Measurements from ENCODE around the gene CDK5RAP1.

The CDK5RAP1 gene

DNA sequence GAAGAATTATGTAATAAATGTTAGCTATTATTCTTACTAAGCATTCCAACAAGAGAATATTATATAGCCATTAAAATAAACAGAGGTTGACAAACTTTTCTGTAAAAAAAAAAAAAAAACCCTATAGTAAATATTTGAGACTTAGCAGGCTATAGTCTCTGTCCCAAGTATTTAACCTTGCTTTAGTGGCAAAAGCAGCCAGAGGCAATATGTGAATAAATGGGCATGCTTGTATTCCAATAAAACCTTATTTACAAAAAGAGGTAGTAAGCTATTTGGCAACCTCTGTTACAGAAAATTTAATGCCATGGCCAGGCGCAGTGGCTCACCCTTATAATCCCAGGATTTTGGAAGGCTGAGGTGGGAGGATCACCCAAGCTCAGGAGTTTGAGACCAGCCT, 14.6 kb downstream of the CDK5RAP1 start:
- no peak for DNase-seq (ENCODE audit: low read depth)

DNA sequence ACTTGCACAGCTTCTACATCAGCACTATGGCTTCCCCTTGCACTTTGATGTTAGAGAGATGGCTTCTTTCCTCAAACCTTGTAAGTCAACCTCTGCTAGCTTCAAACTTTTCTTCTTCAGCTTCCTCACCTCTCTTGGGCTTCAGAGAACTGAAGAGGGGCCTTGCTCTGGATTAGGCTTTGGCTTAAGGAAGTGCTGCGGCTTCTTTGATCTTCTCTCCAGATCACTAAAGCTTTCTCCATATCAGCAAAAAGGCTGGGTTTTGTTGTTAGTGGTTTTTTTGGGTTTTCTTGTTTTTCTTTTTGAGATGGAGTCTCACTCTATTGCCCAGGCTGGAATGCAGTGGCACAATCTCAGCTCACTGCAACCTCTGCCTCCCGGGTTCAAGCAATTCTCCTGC, 24.0 kb downstream of the CDK5RAP1 start:
- DNase-seq (ENCODE audit: low read depth): no peak

- DNase-seq (ENCODE audit: low read depth): no peak
Measured at GRCh38 chr20:33373735-33374605, 27.3 kb downstream of the CDK5RAP1 start.

- DNase-seq (ENCODE audit: low read depth): no peak
Measured at GRCh38 chr20:33372993-33373441, 28.3 kb downstream of the CDK5RAP1 start.

- no peak for DNase-seq (ENCODE audit: low read depth)
Measured at GRCh38 chr20:33370291-33370690, 31.0 kb downstream of the CDK5RAP1 start.

GRCh38 chr20:33362898-33363297, 38.4 kb downstream of the CDK5RAP1 start:
- no peak for DNase-seq (ENCODE audit: low read depth)

DNA sequence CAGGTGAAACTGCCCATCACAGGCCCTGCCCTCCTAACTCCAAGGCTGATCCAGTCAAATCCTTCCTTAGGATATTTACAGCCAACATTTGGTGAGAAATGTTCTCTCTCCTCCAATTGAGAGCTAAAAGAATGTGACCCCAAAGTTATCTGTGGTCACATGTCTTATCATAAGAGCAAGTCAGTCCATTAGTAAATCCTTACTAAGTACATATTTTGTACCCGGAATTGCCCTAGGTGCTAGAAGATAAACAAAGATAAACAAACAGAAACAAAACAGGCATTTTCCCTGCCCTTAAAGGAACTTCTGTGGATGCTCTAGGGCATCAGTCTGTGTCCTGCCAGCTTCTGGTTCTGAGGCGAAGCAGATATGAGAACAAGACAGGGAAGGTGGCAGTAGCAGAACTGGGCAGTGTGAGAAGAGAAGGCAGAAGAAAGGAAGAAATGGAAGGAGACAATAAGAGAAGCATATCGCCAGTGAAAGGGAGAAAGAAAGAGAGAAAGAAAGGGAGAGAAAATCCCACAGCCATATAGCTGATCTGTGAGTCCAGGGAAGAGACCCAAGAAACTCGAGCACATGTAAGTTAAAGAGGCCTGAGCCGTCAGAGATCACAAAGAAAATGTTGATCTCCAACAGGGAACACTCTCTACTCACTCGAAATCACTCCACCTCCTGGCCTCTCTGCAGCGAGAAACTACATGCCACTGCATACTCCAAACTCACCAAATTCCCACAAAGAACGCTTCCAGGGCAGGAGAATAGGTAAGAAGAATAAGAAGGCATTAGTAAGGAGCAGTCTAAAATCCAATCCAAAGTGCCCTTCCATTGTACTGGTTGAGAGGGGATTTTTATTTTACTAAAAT, 41.7 kb downstream of the CDK5RAP1 start:
- DNase-seq (ENCODE audit: low read depth): no peak

- DNase-seq (ENCODE audit: low read depth): no peak
Measured at GRCh38 chr20:33353013-33353402, 48.3 kb downstream of the CDK5RAP1 start.

- DNase-seq (ENCODE audit: low read depth): no peak
Measured at GRCh38 chr20:33352258-33353012, 48.9 kb downstream of the CDK5RAP1 start.

DNA sequence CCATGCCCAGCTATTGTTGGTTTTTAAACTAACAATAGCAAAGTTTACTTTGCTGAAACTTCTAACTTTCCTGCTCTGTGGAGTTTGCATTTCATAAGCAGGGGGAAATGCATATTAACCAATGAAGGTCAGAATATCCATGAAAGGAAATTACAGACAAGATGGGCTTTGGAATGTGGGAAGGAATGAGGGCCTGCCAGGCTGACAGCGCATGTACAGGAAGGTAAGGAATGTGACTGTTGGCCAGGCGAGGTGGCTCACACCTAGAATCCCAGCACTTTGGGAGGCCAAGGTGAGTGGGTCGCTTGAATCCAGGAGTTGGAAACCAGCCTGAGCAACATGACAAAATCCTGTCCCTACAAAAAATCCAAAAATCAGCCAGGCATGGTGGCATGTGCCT, 49.6 kb downstream of the CDK5RAP1 start:
- DNase-seq (ENCODE audit: low read depth): no peak

- no peak for DNase-seq (ENCODE audit: low read depth)
Measured at GRCh38 chr20:33349493-33349892, 51.8 kb downstream of the CDK5RAP1 start.

- DNase-seq (ENCODE audit: low read depth): no peak
Measured at GRCh38 chr20:33348136-33348937, 53.0 kb downstream of the CDK5RAP1 start.

GRCh38 chr20:33345342-33345741, 56.0 kb downstream of the CDK5RAP1 start:
- DNase-seq (ENCODE audit: low read depth): no peak

DNA sequence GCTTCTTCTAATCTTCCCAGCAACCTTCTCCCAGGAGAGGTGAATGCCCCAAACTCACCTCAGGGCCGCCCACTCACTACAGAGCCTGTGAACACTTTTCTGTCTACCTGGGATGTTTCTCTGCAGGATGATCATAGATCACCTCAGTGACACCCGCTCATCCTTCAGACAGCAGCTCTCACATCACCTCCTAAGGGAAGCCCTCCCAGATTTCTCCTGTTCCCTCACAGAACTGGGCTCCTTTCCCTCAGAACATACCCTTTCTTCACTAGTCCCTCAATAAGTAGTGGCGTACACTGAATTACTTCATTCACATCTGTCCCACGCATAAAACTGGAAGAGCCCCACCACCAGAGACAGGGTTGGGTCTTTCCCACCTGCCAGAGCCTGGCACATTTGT, 57.8 kb downstream of the CDK5RAP1 start:
- no peak for DNase-seq (ENCODE audit: low read depth)

- no peak for DNase-seq (ENCODE audit: low read depth)
Measured at GRCh38 chr20:33339515-33340058, 61.7 kb downstream of the CDK5RAP1 start.

- DNase-seq (ENCODE audit: low read depth): no peak
Measured at GRCh38 chr20:33338467-33339258, 62.7 kb downstream of the CDK5RAP1 start.

- no peak for DNase-seq (ENCODE audit: low read depth)
Measured at GRCh38 chr20:33337531-33338165, 63.7 kb downstream of the CDK5RAP1 start.

DNA sequence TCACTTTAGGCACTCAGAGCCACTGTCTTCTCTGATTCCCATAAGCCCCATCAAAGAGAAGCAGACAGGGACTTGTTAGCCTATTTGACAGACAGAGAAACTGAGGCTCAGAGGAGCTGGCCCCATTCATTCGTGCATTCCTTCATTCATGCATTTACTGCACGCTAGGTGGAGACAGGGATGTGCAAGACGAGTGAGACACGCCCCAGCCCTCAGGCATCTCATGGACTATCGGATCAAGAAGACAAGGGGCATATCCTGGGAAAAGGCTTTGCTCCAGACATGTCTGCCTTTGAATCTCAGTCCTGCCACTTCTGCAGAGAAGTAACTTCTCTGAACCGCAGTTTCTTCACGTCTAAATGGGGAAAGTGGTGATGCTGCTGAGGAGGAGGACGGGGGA, 64.2 kb downstream of the CDK5RAP1 start:
- no peak for DNase-seq (ENCODE audit: low read depth)

DNA sequence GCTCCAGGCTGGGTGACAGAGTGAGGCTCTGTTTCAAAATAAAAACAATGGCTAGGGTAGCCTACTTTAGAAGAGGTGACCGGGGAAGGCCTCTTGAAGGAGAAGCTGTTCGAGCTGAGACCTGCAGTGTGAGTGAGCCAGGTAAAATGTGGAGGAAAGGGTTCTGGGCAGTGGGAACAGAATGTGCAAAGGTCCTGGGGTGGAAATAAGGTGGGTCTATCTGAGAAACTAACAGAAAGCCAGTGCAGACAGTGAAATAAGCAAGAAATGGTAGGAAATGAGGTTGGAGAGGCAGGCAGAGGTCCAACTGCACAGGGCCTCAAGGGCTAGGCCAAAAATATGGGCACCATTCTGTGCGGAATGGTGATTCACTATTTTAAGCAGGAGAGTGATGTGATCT, 64.9 kb downstream of the CDK5RAP1 start:
- no peak for DNase-seq (ENCODE audit: low read depth)

- no peak for DNase-seq (ENCODE audit: low read depth)
Measured at GRCh38 chr20:33334111-33334510, 67.2 kb downstream of the CDK5RAP1 start.
